Liver (tissue), 3 donors: ENCODE data around the gene TPT1.

ENCODE experiments used
- EGR1 ChIP-seq, 2 donors: IDR thresholded peaks; 2 replicates each; pipeline ENCODE4 v1.6.1; 2016 to 2018; ENCODE audit warnings: antibody characterized with exemption in 2 of 2, low read depth in 2 of 2
- FOXA1 ChIP-seq: IDR thresholded peaks from 2 replicates; pipeline ENCODE4 v1.6.1; 2016; ENCODE audit warnings: antibody characterized with exemption
- FOXA2 ChIP-seq: IDR thresholded peaks from 2 replicates; pipeline ENCODE4 v1.6.1; 2016; ENCODE audit warnings: antibody characterized with exemption
- GABPA ChIP-seq, 2 donors: IDR thresholded peaks in 1 of 2; conservative IDR thresholded peaks in 1 of 2; 2 replicates each; pipeline ENCODE4 v1.6.1; 2016; ENCODE audit warnings: antibody characterized with exemption in 2 of 2, mild to moderate bottlenecking in 1 of 2, moderate library complexity in 1 of 2
- JUND ChIP-seq, 2 donors: IDR thresholded peaks; 2 replicates each; pipeline ENCODE4 v1.6.1; 2016; ENCODE audit warnings: antibody characterized with exemption in 2 of 2
- RAD21 ChIP-seq, 2 donors: IDR thresholded peaks; 2 replicates each; pipeline ENCODE4 v1.6.1; 2016; ENCODE audit warnings: antibody characterized with exemption in 2 of 2, mild to moderate bottlenecking in 2 of 2
- RXRA ChIP-seq, 2 donors: IDR thresholded peaks; 2 replicates each; pipeline ENCODE4 v1.6.1; 2017 to 2018; ENCODE audit warnings: antibody characterized with exemption in 2 of 2, mild to moderate bottlenecking in 1 of 2
- SP1 ChIP-seq: IDR thresholded peaks from 2 replicates; pipeline ENCODE4 v1.6.1; 2018; ENCODE audit warnings: antibody characterized with exemption, mild to moderate bottlenecking
- TAF1 ChIP-seq: conservative IDR thresholded peaks from 2 replicates; pipeline ENCODE4 v1.6.1; 2016; ENCODE audit warnings: antibody characterized with exemption, mild to moderate bottlenecking
- YY1 ChIP-seq: IDR thresholded peaks from 2 replicates; pipeline ENCODE4 v1.6.1; 2016; ENCODE audit warnings: antibody characterized with exemption, mild to moderate bottlenecking
- TF ChIP-seq, protein P1 (sequence below): fragments of 150-350 bp; IDR thresholded peaks from 2 replicates; pipeline ENCODE4 v1.5.1; 2017; ENCODE audit warnings: improper control_type of control experiment, low read depth, low read length; ENCODE audit not compliant: missing input control
- TF ChIP-seq, protein P2 (sequence below): IDR thresholded peaks from 2 replicates; pipeline ENCODE4 v1.6.1; 2016; ENCODE audit warnings: antibody characterized with exemption, mild to moderate bottlenecking
- TF ChIP-seq, protein P3 (sequence below): IDR thresholded peaks from 2 replicates; pipeline ENCODE4 v1.6.1; 2016; ENCODE audit warnings: antibody characterized with exemption
- donor health status: healthy.
- donor health status: healthy.

DNA sequence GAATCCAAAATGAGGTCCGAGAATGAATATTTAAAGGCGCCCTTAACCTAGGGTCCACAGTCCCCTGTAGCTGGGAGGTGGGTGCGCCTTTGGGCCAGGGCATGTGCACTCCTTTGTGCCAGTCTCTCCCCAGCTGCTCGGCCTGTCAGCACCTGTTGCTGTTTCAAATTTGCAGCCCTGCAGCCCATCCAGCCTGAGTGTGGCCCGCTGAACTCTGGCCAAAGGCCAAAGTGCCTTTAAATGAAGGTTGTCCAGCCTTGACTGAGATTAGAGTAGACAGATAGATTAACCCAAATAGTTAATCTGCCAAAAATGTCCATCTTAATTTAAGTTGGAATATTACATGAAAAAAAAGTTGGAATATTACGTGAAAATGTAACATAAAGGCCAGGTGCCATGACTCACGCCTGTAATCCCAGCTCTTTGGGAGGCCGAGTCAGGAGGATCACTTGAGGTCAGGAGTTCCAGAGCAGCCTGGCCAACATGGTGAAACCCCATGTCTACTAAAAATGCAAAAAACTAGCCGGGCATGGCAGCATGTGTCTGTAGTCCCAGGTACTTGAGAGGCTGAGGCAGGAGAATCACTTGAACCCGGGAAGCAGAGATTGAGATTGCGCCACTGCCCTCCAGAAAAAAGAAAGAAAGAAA is 25.3 kb downstream of the TPT1 start:
- TF ChIP-seq, protein P1, sequence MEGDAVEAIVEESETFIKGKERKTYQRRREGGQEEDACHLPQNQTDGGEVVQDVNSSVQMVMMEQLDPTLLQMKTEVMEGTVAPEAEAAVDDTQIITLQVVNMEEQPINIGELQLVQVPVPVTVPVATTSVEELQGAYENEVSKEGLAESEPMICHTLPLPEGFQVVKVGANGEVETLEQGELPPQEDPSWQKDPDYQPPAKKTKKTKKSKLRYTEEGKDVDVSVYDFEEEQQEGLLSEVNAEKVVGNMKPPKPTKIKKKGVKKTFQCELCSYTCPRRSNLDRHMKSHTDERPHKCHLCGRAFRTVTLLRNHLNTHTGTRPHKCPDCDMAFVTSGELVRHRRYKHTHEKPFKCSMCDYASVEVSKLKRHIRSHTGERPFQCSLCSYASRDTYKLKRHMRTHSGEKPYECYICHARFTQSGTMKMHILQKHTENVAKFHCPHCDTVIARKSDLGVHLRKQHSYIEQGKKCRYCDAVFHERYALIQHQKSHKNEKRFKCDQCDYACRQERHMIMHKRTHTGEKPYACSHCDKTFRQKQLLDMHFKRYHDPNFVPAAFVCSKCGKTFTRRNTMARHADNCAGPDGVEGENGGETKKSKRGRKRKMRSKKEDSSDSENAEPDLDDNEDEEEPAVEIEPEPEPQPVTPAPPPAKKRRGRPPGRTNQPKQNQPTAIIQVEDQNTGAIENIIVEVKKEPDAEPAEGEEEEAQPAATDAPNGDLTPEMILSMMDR: no peak
- TF ChIP-seq YY1: no peak
- no peak for TF ChIP-seq TAF1
- TF ChIP-seq, protein P2, sequence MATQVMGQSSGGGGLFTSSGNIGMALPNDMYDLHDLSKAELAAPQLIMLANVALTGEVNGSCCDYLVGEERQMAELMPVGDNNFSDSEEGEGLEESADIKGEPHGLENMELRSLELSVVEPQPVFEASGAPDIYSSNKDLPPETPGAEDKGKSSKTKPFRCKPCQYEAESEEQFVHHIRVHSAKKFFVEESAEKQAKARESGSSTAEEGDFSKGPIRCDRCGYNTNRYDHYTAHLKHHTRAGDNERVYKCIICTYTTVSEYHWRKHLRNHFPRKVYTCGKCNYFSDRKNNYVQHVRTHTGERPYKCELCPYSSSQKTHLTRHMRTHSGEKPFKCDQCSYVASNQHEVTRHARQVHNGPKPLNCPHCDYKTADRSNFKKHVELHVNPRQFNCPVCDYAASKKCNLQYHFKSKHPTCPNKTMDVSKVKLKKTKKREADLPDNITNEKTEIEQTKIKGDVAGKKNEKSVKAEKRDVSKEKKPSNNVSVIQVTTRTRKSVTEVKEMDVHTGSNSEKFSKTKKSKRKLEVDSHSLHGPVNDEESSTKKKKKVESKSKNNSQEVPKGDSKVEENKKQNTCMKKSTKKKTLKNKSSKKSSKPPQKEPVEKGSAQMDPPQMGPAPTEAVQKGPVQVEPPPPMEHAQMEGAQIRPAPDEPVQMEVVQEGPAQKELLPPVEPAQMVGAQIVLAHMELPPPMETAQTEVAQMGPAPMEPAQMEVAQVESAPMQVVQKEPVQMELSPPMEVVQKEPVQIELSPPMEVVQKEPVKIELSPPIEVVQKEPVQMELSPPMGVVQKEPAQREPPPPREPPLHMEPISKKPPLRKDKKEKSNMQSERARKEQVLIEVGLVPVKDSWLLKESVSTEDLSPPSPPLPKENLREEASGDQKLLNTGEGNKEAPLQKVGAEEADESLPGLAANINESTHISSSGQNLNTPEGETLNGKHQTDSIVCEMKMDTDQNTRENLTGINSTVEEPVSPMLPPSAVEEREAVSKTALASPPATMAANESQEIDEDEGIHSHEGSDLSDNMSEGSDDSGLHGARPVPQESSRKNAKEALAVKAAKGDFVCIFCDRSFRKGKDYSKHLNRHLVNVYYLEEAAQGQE: no peak
- no peak for TF ChIP-seq EGR1 (IDR thresholded peaks at IDR 0.05; ENCODE audit: low read depth in 2 of 2)
- TF ChIP-seq JUND (IDR thresholded peaks at IDR 0.05): no peak
- no peak for TF ChIP-seq RAD21 (IDR thresholded peaks at IDR 0.05)
- TF ChIP-seq, protein P3, sequence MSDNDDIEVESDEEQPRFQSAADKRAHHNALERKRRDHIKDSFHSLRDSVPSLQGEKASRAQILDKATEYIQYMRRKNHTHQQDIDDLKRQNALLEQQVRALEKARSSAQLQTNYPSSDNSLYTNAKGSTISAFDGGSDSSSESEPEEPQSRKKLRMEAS: no peak
- no peak for TF ChIP-seq FOXA1
- TF ChIP-seq FOXA2: no peak
- TF ChIP-seq SP1: no peak
- no peak for TF ChIP-seq GABPA (IDR thresholded peaks at IDR 0.05 in 1 of 2, conservative IDR thresholded peaks at IDR 0.05 in 1 of 2)
- TF ChIP-seq RXRA (IDR thresholded peaks at IDR 0.05): no peak
